Activated naive CD4-positive, alpha-beta T cell treated with anti-CD3 and anti-CD28 coated beads, Interleukin-2, amount 50 U/mL, for 72 hours (primary cell): ENCODE results near the gene PSMC2. TPM values are rescaled to one million over a fixed set of nuclear protein-coding genes. Genes with fewer than 3 reads are reported as not detected.
"Not testable (repeated sequence)": the region's sequence is repeated elsewhere in the genome, so short reads cannot be mapped to it uniquely, and the experiment has no call there.

Experiments
- ATAC-seq, 2 donors: fragments of 150-1000 bp; cut with Tn5 transposase; 2 replicates each; pipeline ENCODE4 v1.10.0; 2021; ENCODE audit warnings: mild to moderate bottlenecking in 2 of 2, moderate library complexity in 2 of 2
- DNase-seq, 2 donors: peaks; one replicate each; pipeline ENCODE4 v3.0.0; 2021 to 2022; ENCODE audit warnings: low spot score in 2 of 2
- H3K27ac Mint-ChIP-seq, 2 donors: one replicate each; pipeline ENCODE4 v1.8.0; 2022; ENCODE audit warnings: mild to moderate bottlenecking in 2 of 2, mixed read lengths in 2 of 2
- H3K36me3 Mint-ChIP-seq, 2 donors: one replicate each; pipeline ENCODE4 v1.8.0; 2022; ENCODE audit warnings: mixed read lengths in 2 of 2
- H3K9me3 Mint-ChIP-seq, 2 donors: one replicate each; pipeline ENCODE4 v1.8.0; 2022; ENCODE audit warnings: mixed read lengths in 2 of 2
- total RNA-seq, 2 donors: library from RNA; stranded (reverse); gene quantifications; one replicate each; pipeline ENCODE4 v1.2.3, GENCODE V29; 2022

Gene PSMC2
- total RNA-seq, 2 donors from 2014 or later, result 121 to 138 TPM

DNA sequence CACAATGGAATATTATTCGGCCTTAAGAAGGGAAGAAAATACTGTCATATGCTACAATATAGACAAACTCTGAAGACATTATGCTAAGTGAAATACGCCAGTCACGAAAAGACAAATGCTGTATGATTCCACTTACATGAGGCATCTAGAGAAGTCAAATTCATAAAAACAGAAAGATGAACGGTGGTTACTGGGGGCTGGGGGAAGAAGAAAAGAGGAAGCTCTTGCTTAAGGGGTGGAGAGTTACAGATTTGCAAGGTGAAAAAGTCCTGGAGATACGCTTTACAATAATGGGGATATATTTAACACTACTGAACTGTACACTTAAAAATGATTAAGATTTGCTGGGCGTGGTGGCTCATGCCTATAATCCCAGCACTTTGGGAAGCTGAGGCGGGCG, 49.0 kb downstream of the PSMC2 start:
- DNase-seq (no peak), ATAC-seq (no peak)
- H3K36me3 Mint-ChIP-seq, result no peaks in the 10 kb centered on the region
- H3K27ac Mint-ChIP-seq, result no peak overlapping the region
- no peaks in the 10 kb centered on the region for H3K9me3 Mint-ChIP-seq

DNA sequence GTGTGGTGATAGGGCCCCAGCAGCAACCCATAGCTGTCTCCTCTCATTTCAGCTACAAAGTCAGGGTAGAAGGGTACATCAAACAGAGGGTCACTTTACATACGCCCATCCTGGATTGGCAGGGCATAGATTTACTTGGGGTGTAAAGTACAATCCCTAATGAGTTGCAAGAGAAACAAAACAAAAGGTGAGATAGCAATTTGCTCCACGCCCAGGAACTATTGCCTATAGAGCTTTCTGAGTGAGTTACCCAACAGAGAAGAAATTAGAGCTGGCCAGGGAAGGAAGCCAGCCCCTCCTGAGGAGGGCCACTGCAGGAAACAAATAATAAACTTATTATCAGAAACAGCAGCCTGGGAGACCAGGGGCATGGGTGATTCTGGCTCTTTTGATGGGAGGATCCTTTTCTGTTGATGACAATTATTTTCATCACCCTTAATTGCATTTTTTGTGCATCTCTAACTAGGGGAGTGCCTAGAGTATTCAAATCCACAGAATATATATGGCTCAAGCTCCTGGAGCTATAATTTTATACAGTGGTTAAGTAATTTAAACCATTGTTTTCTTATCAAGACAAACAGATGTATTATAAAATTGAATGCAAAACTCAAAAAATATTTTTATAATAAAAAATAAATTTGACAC, 51.2 kb downstream of the PSMC2 start:
- DNase-seq (no peak), ATAC-seq (no peak)
- Mint-ChIP-seq H3K27ac (no peak overlapping the region), H3K9me3 (no peaks in the 10 kb centered on the region), H3K36me3 (no peaks in the 10 kb centered on the region)

DNA sequence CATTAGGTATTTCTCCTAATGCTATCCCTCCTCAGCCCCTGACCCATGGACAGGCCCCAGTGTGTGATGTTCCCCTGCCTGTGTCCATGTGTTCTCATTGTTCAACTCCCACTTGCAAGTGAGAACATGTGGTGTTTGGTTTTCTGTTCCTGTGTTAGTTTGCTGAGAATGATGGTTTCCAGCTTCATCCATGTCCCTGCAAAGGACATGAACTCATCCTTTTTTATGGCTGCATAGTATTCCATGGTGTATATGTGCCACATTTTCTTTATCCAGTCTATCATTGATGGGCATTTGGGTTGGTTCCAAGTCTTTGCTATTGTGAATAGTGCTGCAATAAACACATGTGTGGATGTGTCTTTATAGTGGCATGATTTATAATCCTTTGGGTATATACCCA, 52.2 kb downstream of the PSMC2 start:
- not testable (repeated sequence) for H3K27ac Mint-ChIP-seq, H3K9me3 Mint-ChIP-seq, H3K36me3 Mint-ChIP-seq, DNase-seq, ATAC-seq

DNA sequence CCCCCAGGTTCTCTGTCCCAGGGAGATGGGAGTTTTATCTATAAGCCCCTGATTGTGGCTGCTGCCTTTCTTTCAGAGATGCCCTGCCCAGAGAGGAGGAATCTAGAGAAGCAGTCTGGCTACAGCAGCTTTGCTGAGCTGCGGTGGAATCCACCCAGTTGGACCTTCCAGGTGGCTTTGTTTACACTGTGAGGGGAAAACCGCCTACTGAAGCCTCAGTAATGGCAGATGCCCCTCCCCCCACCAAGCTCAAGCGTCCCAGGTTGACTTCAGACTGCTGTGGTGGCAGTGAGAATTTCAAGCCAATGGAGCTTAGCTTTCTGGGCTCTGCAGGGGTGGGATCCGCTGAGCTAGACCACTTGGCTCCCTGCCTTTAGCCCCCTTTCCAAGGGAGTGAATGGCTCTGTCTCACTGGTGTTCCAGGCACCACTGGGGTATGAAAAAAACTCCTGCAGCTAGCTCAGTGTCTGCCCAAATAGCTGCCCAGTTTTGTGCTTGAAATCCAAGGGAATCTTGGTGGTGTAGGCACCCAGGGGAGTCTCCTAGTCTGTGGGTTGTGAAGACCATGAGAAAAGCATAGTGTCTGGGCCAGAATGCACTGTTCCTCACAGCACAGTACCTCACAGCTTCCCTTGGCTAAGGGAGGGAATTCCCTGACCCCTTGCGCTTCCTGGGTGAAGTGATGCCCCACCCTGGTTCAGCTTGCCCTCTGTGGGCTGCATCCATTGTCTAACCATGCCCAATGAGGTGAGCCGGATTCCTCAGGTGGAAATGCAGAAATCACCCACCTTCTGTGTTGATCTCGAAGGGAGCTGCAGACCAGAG, 58.6 kb downstream of the PSMC2 start:
- not testable (repeated sequence) for H3K9me3 Mint-ChIP-seq, DNase-seq, H3K27ac Mint-ChIP-seq, H3K36me3 Mint-ChIP-seq, ATAC-seq

DNA sequence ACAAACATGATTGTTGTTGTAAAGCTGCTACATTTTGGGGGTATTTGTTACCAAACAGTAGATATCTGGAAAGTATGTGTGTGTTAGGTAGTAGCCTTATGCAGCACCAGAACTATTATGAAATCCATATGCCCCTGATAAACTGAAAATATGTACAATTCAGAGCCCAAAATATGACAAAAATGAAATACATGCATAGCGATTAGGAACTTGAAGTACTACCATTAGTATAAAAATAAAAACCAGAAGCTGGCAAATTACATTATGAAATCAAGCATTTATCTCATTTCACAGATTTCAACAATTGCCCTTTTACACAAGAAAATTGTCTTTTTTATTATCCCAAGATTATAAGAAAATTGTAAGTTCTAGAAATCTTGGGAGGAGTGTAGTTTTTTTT, 64.7 kb downstream of the PSMC2 start:
- H3K9me3 Mint-ChIP-seq, result no peaks in the 10 kb centered on the region
- no peaks in the 10 kb centered on the region for H3K36me3 Mint-ChIP-seq
- no peak for DNase-seq
- ATAC-seq, result no peak
- no peak overlapping the region for H3K27ac Mint-ChIP-seq

GRCh38 chr7:103413407-103413806, 66.0 kb downstream of the PSMC2 start:
- no peak for ATAC-seq
- Mint-ChIP-seq H3K36me3 (no peaks in the 10 kb centered on the region), H3K27ac (no peak overlapping the region), H3K9me3 (no peaks in the 10 kb centered on the region)
- no peak for DNase-seq

GRCh38 chr7:103418241-103418640, 70.8 kb downstream of the PSMC2 start:
- Mint-ChIP-seq H3K9me3 (no peaks in the 10 kb centered on the region), H3K36me3 (no peaks in the 10 kb centered on the region), H3K27ac (no peak overlapping the region)
- ATAC-seq (no peak), DNase-seq (no peak)

Other genes starting within 250 kb of the PSMC2 start
- gene NAPEPLD, start 198.5 kb upstream of the PSMC2 start, total RNA-seq, result 1 to 10 TPM; 7.2 to 9.7 TPM
- gene PMPCB, start 50.2 kb upstream of the PSMC2 start, total RNA-seq, result 10 to 100 TPM; 94.8 to 95.5 TPM
- gene DNAJC2, start 2.9 kb upstream of the PSMC2 start, total RNA-seq, result 10 to 100 TPM; 37.6 to 39.4 TPM
- gene SLC26A5, start 98.6 kb downstream of the PSMC2 start, total RNA-seq, result not detected